Aorta (tissue), 5 donors: ENCODE results near the gene GLG1. TPM values are rescaled to one million over a fixed set of nuclear protein-coding genes. Genes with fewer than 3 reads are reported as not detected.
"Not testable (repeated sequence)": the region's sequence is repeated elsewhere in the genome, so short reads cannot be mapped to it uniquely, and the experiment has no call there.

Experiments
- ATAC-seq: fragments of 200-7000 bp; cut with Tn5 transposase; one replicate; pipeline ENCODE4 v1.9.1; 2022; ENCODE audit warnings: moderate library complexity; ENCODE audit not compliant: low FRiP score
- DNase-seq, 2 donors: peaks; one replicate each; pipeline ENCODE4 v3.0.0-alpha.2; 2020
- H3K27ac ChIP-seq, 2 donors: one replicate each; pipeline ENCODE4 v1.5.1; 2013; ENCODE audit warnings: low read length in 2 of 2, mild to moderate bottlenecking in 2 of 2, moderate library complexity in 2 of 2, control low read depth in 1 of 2, inconsistent platforms in 1 of 2, low read depth in 1 of 2
- H3K27me3 ChIP-seq, 2 donors: one replicate each; pipeline ENCODE4 v1.6.1; 2013; ENCODE audit warnings: control low read depth in 1 of 2, low read length in 1 of 2, mild to moderate bottlenecking in 1 of 2, moderate library complexity in 1 of 2; ENCODE audit not compliant: insufficient read depth in 2 of 2, control insufficient read depth in 1 of 2
- H3K36me3 ChIP-seq, 2 donors: one replicate each; pipeline ENCODE4 v1.6.1; 2013; ENCODE audit warnings: control low read depth in 1 of 2, low read length in 1 of 2, mild to moderate bottlenecking in 1 of 2; ENCODE audit not compliant: insufficient read depth in 2 of 2, control insufficient read depth in 1 of 2
- H3K4me1 ChIP-seq, 2 donors: one replicate each; pipeline ENCODE4 v1.6.1; 2013; ENCODE audit warnings: low read length in 2 of 2, control low read depth in 1 of 2, mild to moderate bottlenecking in 1 of 2, moderate library complexity in 1 of 2; ENCODE audit not compliant: insufficient read depth in 2 of 2, control insufficient read depth in 1 of 2
- H3K4me3 ChIP-seq, 2 donors: one replicate each; pipeline ENCODE4 v1.5.1; 2013; ENCODE audit warnings: low read length in 2 of 2, control low read depth in 1 of 2, mild to moderate bottlenecking in 1 of 2
- H3K9me3 ChIP-seq: one replicate; pipeline ENCODE4 v1.6.1; 2013; ENCODE audit warnings: mild to moderate bottlenecking, low read length; ENCODE audit not compliant: control insufficient read depth
- WGBS, 2 donors: extraction: QIAGEN DNeasy Blood & Tissue Kit; methylation state at CpG; one replicate each; pipeline ENCODE4 v1.1.7; 2013; 5-methylcytosine and 5-hydroxymethylcytosine counted together
- intact Hi-C, 2 donors: fragments of 100-400 bp; cut with DNase I; formaldehyde crosslinking; loops; one replicate each; pipeline versions ENCODE4 v1.14.2 to v1.15.0; 2022
- long read RNA-seq, 2 donors: library from polyadenylated mRNA; unstranded; transcript quantifications; one replicate each; pipeline ENCODE4 v2.0.0, GENCODE V29; 2020 to 2021
- polyA plus RNA-seq, 2 donors: library from polyadenylated mRNA; stranded (reverse); fragments of 200-250 nt; gene quantifications; one replicate each; pipeline ENCODE4 v1.2.3, GENCODE V29; 2013
- total RNA-seq, 2 donors: library from RNA; stranded (reverse); fragmentation: NEBNext Ultra II Directional; extraction: Animal tissue kit (Norgen Biotek cat#: 25700); gene quantifications; one replicate each; pipeline ENCODE4 v1.2.1, GENCODE V29; 2021
- donor health status: healthy with polysubstance abuse.
- donor health status: Bipolar disorder and iron deficiency.
- donor health status: DM: no; HTN: no; CAD: no.
- donor health status: DM: no; HTN: no; CAD: no.
- donor health status: DM: yes; HTN: yes; CAD: no.

The GLG1 gene
- 100 to 1,000 TPM; 150 to 173 TPM for total RNA-seq
- polyA plus RNA-seq: 10 to 100 TPM; 26.2 to 78.3 TPM
- long read RNA-seq, donor 1, full-length matches to known transcripts: 92 of 290 reads
- long read RNA-seq, donor 1, partial matches to known transcripts: 141 of 290 reads
- long read RNA-seq, donor 1, other reads (novel, unspliced or antisense): 57 of 290 reads
- long read RNA-seq, donor 2, full-length matches to known transcripts: 64 of 145 reads
- long read RNA-seq, donor 2, partial matches to known transcripts: 28 of 145 reads
- long read RNA-seq, donor 2, other reads (novel, unspliced or antisense): 53 of 145 reads

GRCh38 chr16:74606521-74607309 lies at the start of gene GLG1:
GLG1 (minus strand) TSS chr16:74607114; CDS start chr16:74607094, 20 bp downstream.
- 0 to 1% methylated on average over 68 to 77 of the region's 77 CpGs for WGBS, 2 donors
- peak; percentile 95 to 97 for DNase-seq
- ATAC-seq: peak; percentile 97
- H3K36me3 ChIP-seq: no peaks in the 10 kb centered on the region
- H3K9me3 ChIP-seq: no peaks in the 10 kb centered on the region
- peak within 1 kb of the TSS; percentile 67 to 83 for H3K4me3 ChIP-seq
- no peaks in the 10 kb centered on the region for H3K27me3 ChIP-seq
- peaks cover 2 to 4% of the 10 kb centered on the region in 2 donors for H3K4me1 ChIP-seq
- peak within 1 kb of the TSS in 1 of 2 donors; percentile 59 for H3K27ac ChIP-seq
- intact Hi-C loops: loop anchor here in 1 of 2 donors (5.0 kb wide), 1 partner anchor 104 kb away; no protein-coding TSS in a partner anchor

GRCh38 chr16:74654536-74655050 lies 47.7 kb upstream of the GLG1 start:
- Histone ChIP-seq H3K4me1 (no peaks in the 10 kb centered on the region), H3K36me3 (peaks cover 0 to 2% of the 10 kb centered on the region in 2 donors), H3K27ac (no peak overlapping the region), H3K27me3 (no peaks in the 10 kb centered on the region), H3K9me3 (no peaks in the 10 kb centered on the region), H3K4me3 (no peak overlapping the region)
- DNase-seq: no peak
- no peak for ATAC-seq
- WGBS, 2 donors: 84 to 91% methylated on average over 3 of the region's 3 CpGs
- intact Hi-C loops: no loop called here

GRCh38 chr16:74652883-74653282 lies 46.0 kb upstream of the GLG1 start:
- DNase-seq, H3K4me3 ChIP-seq, H3K27ac ChIP-seq, ATAC-seq, H3K4me1 ChIP-seq, H3K9me3 ChIP-seq, H3K36me3 ChIP-seq, H3K27me3 ChIP-seq, intact Hi-C loops: not testable (repeated sequence)
- WGBS, 2 donors: 94 to 98% methylated on average over 2 of the region's 2 CpGs

GRCh38 chr16:74652249-74652648 lies 45.3 kb upstream of the GLG1 start:
- Histone ChIP-seq H3K4me3 (no peak overlapping the region), H3K27ac (no peak overlapping the region), H3K27me3 (no peaks in the 10 kb centered on the region), H3K9me3 (no peaks in the 10 kb centered on the region), H3K36me3 (peaks cover 0 to 2% of the 10 kb centered on the region in 2 donors), H3K4me1 (no peaks in the 10 kb centered on the region)
- intact Hi-C loops: no loop called here
- 14 to 32% methylated on average over 1 of the region's 1 CpG for WGBS, 2 donors
- DNase-seq (no peak), ATAC-seq (no peak)

GRCh38 chr16:74651841-74652240 lies 44.9 kb upstream of the GLG1 start:
- H3K27ac ChIP-seq: no peak overlapping the region
- no peaks in the 10 kb centered on the region for H3K9me3 ChIP-seq
- H3K4me3 ChIP-seq: no peak overlapping the region
- intact Hi-C loops: no loop called here
- no peaks in the 10 kb centered on the region for H3K27me3 ChIP-seq
- WGBS, 2 donors: 90 to 92% methylated on average over 2 of the region's 2 CpGs
- H3K36me3 ChIP-seq: peaks cover 0 to 2% of the 10 kb centered on the region in 2 donors
- no peak for ATAC-seq
- H3K4me1 ChIP-seq: no peaks in the 10 kb centered on the region
- DNase-seq: no peak

GRCh38 chr16:74650966-74651567 lies 44.2 kb upstream of the GLG1 start:
- ATAC-seq (no peak), DNase-seq (no peak)
- H3K4me1 ChIP-seq: no peaks in the 10 kb centered on the region
- no peaks in the 10 kb centered on the region for H3K27me3 ChIP-seq
- intact Hi-C loops: no loop called here
- no peak overlapping the region for H3K27ac ChIP-seq
- no peaks in the 10 kb centered on the region for H3K9me3 ChIP-seq
- H3K4me3 ChIP-seq: no peak overlapping the region
- WGBS, 2 donors: 79 to 81% methylated on average over 6 of the region's 6 CpGs
- H3K36me3 ChIP-seq: peaks cover 0 to 2% of the 10 kb centered on the region in 2 donors

GRCh38 chr16:74649839-74650504 lies 43.1 kb upstream of the GLG1 start:
- H3K9me3 ChIP-seq: no peaks in the 10 kb centered on the region
- H3K27ac ChIP-seq: no peak overlapping the region
- DNase-seq (no peak), ATAC-seq (no peak)
- no peaks in the 10 kb centered on the region for H3K4me1 ChIP-seq
- H3K27me3 ChIP-seq: no peaks in the 10 kb centered on the region
- peaks cover 0 to 2% of the 10 kb centered on the region in 2 donors for H3K36me3 ChIP-seq
- intact Hi-C loops: no loop called here
- H3K4me3 ChIP-seq: no peak overlapping the region
- WGBS, 2 donors: 14 to 21% methylated on average over 1 of the region's 1 CpG

- ATAC-seq: no peak
- H3K27me3 ChIP-seq: no peaks in the 10 kb centered on the region
- intact Hi-C loops: no loop called here
- H3K27ac ChIP-seq: no peak overlapping the region
- peaks cover 6% of the 10 kb centered on the region in 2 donors for H3K36me3 ChIP-seq
- no peak overlapping the region for H3K4me3 ChIP-seq
- 96% methylated on average over 8 of the region's 8 CpGs for WGBS, 2 donors
- H3K9me3 ChIP-seq: no peaks in the 10 kb centered on the region
- no peak for DNase-seq
- H3K4me1 ChIP-seq: no peaks in the 10 kb centered on the region
Measured at GRCh38 chr16:74641969-74642368, 35.1 kb upstream of the GLG1 start.
